ENCODE measurements around the gene PARD3. TPM values are rescaled to one million over a fixed set of nuclear protein-coding genes. Genes with fewer than 3 reads are reported as not detected.
A peak's percentile ranks its signal among the peaks of the same experiment; 100 is the strongest.

The PARD3 gene
- total RNA-seq, 4 donors from 2014 or later: 42.6 to 63.6 (median 55.2) TPM

DNA sequence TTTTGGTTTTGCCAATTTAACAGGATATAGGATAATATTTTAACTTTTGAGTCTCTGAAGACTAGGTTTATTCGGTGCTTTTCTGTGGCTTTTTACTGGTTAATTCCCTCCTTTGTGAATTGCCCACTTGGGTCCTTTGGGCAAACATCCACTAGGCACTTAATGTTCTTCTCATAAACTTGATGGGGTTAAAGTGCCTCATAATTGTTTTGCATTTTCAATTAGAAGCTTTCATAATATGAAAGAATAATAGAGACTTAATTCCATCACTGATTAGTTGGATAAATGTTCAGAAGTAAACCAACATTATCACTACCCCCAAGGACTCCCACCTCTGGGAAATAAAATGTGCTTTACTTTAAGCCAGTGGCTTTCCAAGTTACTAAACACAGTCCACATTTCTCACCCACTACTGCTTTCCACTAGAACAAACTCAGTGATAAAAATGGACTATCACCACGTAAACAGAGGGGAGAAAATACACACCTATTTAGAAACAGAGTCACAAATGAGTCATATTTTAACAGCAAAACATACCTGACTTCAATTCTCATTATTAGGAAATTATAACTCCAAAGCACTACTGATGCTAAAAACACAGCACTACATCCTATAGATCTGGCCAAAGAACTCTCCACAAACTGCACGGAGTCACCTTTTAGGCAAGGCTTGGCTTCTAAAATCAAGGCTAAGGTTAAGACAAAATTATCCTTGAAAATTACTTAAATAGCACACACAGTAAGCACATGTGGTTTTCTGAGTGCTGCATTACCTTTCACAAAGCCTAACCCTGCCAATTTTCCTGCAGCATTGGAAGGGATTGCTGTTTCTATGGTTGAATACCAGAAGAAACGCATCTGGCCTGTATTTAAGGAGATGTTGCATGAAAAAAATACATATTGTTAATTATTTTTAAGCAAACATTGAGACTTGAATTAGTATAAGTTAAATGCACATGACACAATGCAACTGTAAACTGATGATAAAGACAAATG lies 41.2 kb downstream of the PARD3 start:
- no peak overlapping the region for H3K27ac ChIP-seq
- no peaks in the 10 kb centered on the region for H3K9me3 ChIP-seq
- WGBS, 2 donors: 84 to 86% methylated on average over 4 of the region's 4 CpGs
- DNase-seq (ENCODE audit: low spot score in 2 of 2): no peak
- no peaks in the 10 kb centered on the region for H3K27me3 ChIP-seq
- no peak overlapping the region for H3K4me3 ChIP-seq
- no peaks in the 10 kb centered on the region for H3K36me3 ChIP-seq
- TF ChIP-seq, protein P1, sequence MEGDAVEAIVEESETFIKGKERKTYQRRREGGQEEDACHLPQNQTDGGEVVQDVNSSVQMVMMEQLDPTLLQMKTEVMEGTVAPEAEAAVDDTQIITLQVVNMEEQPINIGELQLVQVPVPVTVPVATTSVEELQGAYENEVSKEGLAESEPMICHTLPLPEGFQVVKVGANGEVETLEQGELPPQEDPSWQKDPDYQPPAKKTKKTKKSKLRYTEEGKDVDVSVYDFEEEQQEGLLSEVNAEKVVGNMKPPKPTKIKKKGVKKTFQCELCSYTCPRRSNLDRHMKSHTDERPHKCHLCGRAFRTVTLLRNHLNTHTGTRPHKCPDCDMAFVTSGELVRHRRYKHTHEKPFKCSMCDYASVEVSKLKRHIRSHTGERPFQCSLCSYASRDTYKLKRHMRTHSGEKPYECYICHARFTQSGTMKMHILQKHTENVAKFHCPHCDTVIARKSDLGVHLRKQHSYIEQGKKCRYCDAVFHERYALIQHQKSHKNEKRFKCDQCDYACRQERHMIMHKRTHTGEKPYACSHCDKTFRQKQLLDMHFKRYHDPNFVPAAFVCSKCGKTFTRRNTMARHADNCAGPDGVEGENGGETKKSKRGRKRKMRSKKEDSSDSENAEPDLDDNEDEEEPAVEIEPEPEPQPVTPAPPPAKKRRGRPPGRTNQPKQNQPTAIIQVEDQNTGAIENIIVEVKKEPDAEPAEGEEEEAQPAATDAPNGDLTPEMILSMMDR (IDR thresholded peaks at IDR 0.05): no peak
- TF ChIP-seq POLR2A (IDR thresholded peaks at IDR 0.05): no peak
- TF ChIP-seq EP300 (IDR thresholded peaks at IDR 0.05): no peak
- peaks cover 0 to 68% (median 17%) of the 10 kb centered on the region in 4 donors for H3K4me1 ChIP-seq

DNA sequence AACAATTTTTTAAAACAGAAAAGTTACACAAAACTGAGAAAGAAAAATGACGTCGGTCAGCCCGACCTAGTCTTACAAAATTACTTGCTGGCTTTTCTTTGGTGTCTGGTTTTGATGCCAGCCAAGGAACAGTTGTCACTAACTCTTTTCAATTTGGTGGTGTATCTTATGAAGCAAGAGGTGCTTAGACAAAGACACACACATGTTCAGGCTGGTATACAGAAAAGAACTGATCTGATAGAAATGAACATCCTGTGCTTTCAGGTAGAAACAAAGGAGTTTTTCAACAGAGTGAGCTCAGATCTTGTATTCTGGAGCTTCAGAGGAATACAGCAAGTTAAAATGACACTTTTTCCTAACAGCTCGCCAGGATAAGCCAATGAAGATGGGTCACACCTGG lies 43.6 kb downstream of the PARD3 start:
- H3K36me3 ChIP-seq: no peaks in the 10 kb centered on the region
- no peaks in the 10 kb centered on the region for H3K9me3 ChIP-seq
- WGBS, 2 donors: 77% methylated on average over 4 of the region's 4 CpGs
- H3K27ac ChIP-seq: no peak overlapping the region
- no peaks in the 10 kb centered on the region for H3K27me3 ChIP-seq
- TF ChIP-seq, protein P1 (IDR thresholded peaks at IDR 0.05): no peak
- no peak for TF ChIP-seq POLR2A (IDR thresholded peaks at IDR 0.05)
- no peak for TF ChIP-seq EP300 (IDR thresholded peaks at IDR 0.05)
- no peak overlapping the region for H3K4me3 ChIP-seq
- DNase-seq (ENCODE audit: low spot score in 2 of 2): no peak
- peaks cover 0 to 65% (median 11%) of the 10 kb centered on the region in 4 donors for H3K4me1 ChIP-seq

DNA sequence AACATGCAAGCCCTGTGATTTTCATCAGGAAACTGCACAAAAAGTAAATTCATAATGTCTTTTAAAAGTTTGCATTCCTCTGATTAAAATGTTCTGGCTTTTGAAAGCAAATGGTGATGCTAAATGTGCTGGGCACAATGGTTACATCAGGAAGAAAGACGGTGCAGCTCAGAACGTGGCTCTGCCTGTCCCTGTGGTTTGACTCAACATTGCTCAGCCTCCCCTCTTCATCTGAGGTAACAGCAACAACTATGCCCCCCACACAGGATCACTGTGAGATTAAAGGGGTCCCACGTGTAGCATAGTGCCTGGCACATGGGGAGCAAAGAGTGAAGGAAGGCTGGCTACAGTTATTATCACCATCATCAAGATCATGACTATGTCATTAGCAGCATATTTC lies 44.0 kb downstream of the PARD3 start:
- no peak for DNase-seq (ENCODE audit: low spot score in 2 of 2)
- Histone ChIP-seq H3K4me1 (peaks cover 0 to 64% (median 12%) of the 10 kb centered on the region in 4 donors), H3K4me3 (no peak overlapping the region), H3K27ac (no peak overlapping the region), H3K27me3 (no peaks in the 10 kb centered on the region), H3K9me3 (no peaks in the 10 kb centered on the region), H3K36me3 (no peaks in the 10 kb centered on the region)
- 51 to 57% methylated on average over 3 of the region's 3 CpGs for WGBS, 2 donors
- TF ChIP-seq POLR2A (IDR thresholded peaks at IDR 0.05) (no peak), EP300 (IDR thresholded peaks at IDR 0.05) (no peak)
- TF ChIP-seq, protein P1 (IDR thresholded peaks at IDR 0.05): no peak

DNA sequence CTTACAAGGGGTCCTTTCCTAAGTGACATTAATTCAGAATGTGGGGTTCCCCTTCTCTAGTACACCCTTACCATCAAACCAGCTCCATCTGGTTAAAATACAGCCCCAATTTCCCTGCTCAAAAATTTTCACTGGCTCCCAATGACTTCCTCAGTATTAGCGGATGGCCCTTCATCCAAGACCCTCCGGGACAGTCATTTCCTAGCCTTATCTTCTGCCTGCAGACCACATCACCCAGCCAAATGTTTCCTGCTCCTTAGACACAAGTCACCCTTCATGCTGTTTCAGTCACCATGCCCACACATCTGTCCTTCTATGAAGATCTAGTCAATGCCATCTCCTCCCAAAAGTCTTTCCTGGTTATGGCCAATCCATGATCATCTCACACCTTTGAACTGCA lies 45.2 kb downstream of the PARD3 start:
- 64 to 72% methylated on average over 2 of the region's 2 CpGs for WGBS, 2 donors
- Histone ChIP-seq H3K27me3 (no peaks in the 10 kb centered on the region), H3K4me3 (no peak overlapping the region), H3K36me3 (no peaks in the 10 kb centered on the region), H3K4me1 (peaks cover 0 to 69% (median 14%) of the 10 kb centered on the region in 4 donors), H3K9me3 (no peaks in the 10 kb centered on the region), H3K27ac (no peak overlapping the region)
- no peak for TF ChIP-seq EP300 (IDR thresholded peaks at IDR 0.05)
- TF ChIP-seq POLR2A (IDR thresholded peaks at IDR 0.05): no peak
- TF ChIP-seq, protein P1 (IDR thresholded peaks at IDR 0.05): no peak
- no peak for DNase-seq (ENCODE audit: low spot score in 2 of 2)

DNA sequence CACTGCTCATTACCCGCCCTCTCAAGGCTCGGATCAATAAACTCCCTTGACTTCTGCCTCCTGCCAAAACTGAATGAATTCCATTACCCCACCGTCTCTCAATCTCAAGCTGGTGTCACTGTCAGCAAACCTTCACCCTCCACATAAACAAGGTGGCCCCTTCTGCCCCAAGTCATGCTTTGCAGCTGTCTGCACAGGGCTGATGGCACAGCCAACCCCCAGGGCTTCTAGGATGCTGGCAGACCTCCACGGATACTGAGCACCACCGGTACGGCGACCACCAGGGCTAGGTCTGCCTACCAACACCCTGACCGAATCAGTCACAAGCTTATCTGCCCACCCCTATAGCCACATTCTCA lies 46.1 kb downstream of the PARD3 start:
- Histone ChIP-seq H3K27ac (peak overlapping the region in 2 of 4 donors; percentile 21 to 53), H3K4me1 (peaks cover 0 to 68% (median 12%) of the 10 kb centered on the region in 4 donors), H3K27me3 (no peaks in the 10 kb centered on the region), H3K9me3 (no peaks in the 10 kb centered on the region), H3K4me3 (no peak overlapping the region), H3K36me3 (no peaks in the 10 kb centered on the region)
- 78 to 79% methylated on average over 8 of the region's 8 CpGs for WGBS, 2 donors
- TF ChIP-seq EP300 (IDR thresholded peaks at IDR 0.05) (no peak), POLR2A (IDR thresholded peaks at IDR 0.05) (no peak)
- TF ChIP-seq, protein P1 (IDR thresholded peaks at IDR 0.05): no peak
- no peak for DNase-seq (ENCODE audit: low spot score in 2 of 2)
